Stomach (tissue), 9 donors: ENCODE results near the gene MKRN2OS. TPM values are rescaled to one million over a fixed set of nuclear protein-coding genes. Genes with fewer than 3 reads are reported as not detected.
"Not testable (repeated sequence)": the region's sequence is repeated elsewhere in the genome, so short reads cannot be mapped to it uniquely, and the experiment has no call there.

Experiments
- DNase-seq, 2 donors: peaks; one replicate each; pipeline versions ENCODE4 v3.0.0 to v3.0.0-alpha.2; 2013 to 2019
- H3K27ac ChIP-seq, 5 donors: fragments of 200-600 bp in 4 of 5; sonication (generic) in 4 of 5; one replicate each; pipeline ENCODE4 v1.5.1; 2013 to 2019; ENCODE audit warnings: mild to moderate bottlenecking in 1 of 5, moderate library complexity in 1 of 5
- H3K27me3 ChIP-seq, 3 donors: fragments of 200-600 bp; sonication (generic); one replicate each; pipeline ENCODE4 v1.5.1; 2017 to 2019; ENCODE audit warnings: mixed run types in 1 of 3
- H3K36me3 ChIP-seq, 4 donors: fragments of 200-600 bp; sonication (generic); 1 replicate in 3 of 4; 2 replicates in 1 of 4; pipeline ENCODE4 v1.5.1; 2016 to 2019
- H3K4me1 ChIP-seq, 4 donors: fragments of 200-600 bp; sonication (generic); one replicate each; pipeline ENCODE4 v1.5.1; 2016 to 2019
- H3K4me3 ChIP-seq, 4 donors: fragments of 200-600 bp; sonication (generic) in 3 of 4; one replicate each; pipeline ENCODE4 v1.5.1; 2016 to 2019; ENCODE audit warnings: mild to moderate bottlenecking in 1 of 4
- H3K9me3 ChIP-seq, 4 donors: fragments of 200-600 bp; sonication (generic); one replicate each; pipeline ENCODE4 v1.5.1; 2016 to 2019
- CTCF ChIP-seq, 7 experiments: fragments of 450-650 bp in 4 of 7; fragments of 200-600 bp in 3 of 7; sonication (generic) in 3 of 7; IDR thresholded peaks; one replicate each; pipeline ENCODE4 v1.5.1; 2016 to 2019; ENCODE audit warnings: antibody characterized with exemption in 7 of 7, control low read depth in 2 of 7, mild to moderate bottlenecking in 1 of 7
- EP300 ChIP-seq: sonication (generic); formaldehyde crosslinking; IDR thresholded peaks from one replicate; pipeline ENCODE4 v1.6.1; 2017; ENCODE audit warnings: antibody characterized with exemption
- POLR2A ChIP-seq, 4 donors: fragments of 450-650 bp; IDR thresholded peaks; one replicate each; pipeline ENCODE4 v1.6.1; 2016; ENCODE audit warnings: antibody characterized with exemption in 4 of 4, control low read depth in 2 of 4, mild to moderate bottlenecking in 1 of 4, moderate library complexity in 1 of 4
- POLR2AphosphoS5 ChIP-seq, 3 donors: sonication (generic); formaldehyde crosslinking; IDR thresholded peaks; one replicate each; pipeline ENCODE4 v1.6.1; 2016; ENCODE audit warnings: antibody characterized with exemption in 3 of 3
- WGBS, 5 donors: extraction: QIAGEN DNeasy Blood & Tissue Kit in 3 of 5; methylation state at CpG; one replicate each; pipeline versions ENCODE4 v1.1.5 to v1.1.7; 2013 to 2018; 5-methylcytosine and 5-hydroxymethylcytosine counted together
- intact Hi-C: fragments of 100-400 bp; cut with DNase I; formaldehyde crosslinking; loops from one replicate; pipeline ENCODE4 v1.15.1; 2023; ENCODE audit warnings: low total_unique reads
- polyA plus RNA-seq, 3 donors: library from polyadenylated mRNA; stranded (reverse); fragments of 200-250 nt; gene quantifications; one replicate each; pipeline ENCODE4 v1.2.3, GENCODE V29; 2013
- total RNA-seq, 5 donors: library from RNA; depleted of rRNA; stranded (reverse); fragments of >200 nt; gene quantifications; one replicate each; pipeline versions ENCODE4 v1.1.0 to v1.2.3, GENCODE V29; 2014 to 2016
- donor health status: healthy with polysubstance abuse.
- donor health status: Bipolar disorder and iron deficiency.
- donor health status: healthy.

Gene MKRN2OS
- total and polyA plus RNA-seq, 8 donors = 3.1 to 11.0 (median 4.3) TPM; not detected in 4

GRCh38 chr3:12556314-12556689 is 11.0 kb upstream of the MKRN2OS start:
- Histone ChIP-seq H3K4me1 (peaks cover 32 to 56% (median 49%) of the 10 kb centered on the region in 4 donors), H3K27me3 (peaks cover 0 to 38% (median 17%) of the 10 kb centered on the region in 3 donors), H3K4me3 (peak overlapping the region; percentile 62 to 86 (median 81)), H3K27ac (peak overlapping the region; percentile 92 to 98 (median 96)), H3K9me3 (no peaks in the 10 kb centered on the region), H3K36me3 (no peaks in the 10 kb centered on the region)
- intact Hi-C loops = no loop called here
- no peak for DNase-seq
- WGBS, 5 donors = 2 to 4% (median 3%) methylated on average over 8 of the region's 8 CpGs
- no peak for TF ChIP-seq POLR2AphosphoS5 (IDR thresholded peaks at IDR 0.05)
- TF ChIP-seq EP300 = no peak
- no peak for TF ChIP-seq CTCF (IDR thresholded peaks at IDR 0.05)
- TF ChIP-seq POLR2A (IDR thresholded peaks at IDR 0.05) = no peak

GRCh38 chr3:12553921-12554391 is 8.7 kb upstream of the MKRN2OS start:
- DNase-seq = peak in 1 of 2 donors; percentile 62
- H3K36me3 ChIP-seq = no peaks in the 10 kb centered on the region
- H3K9me3 ChIP-seq = no peaks in the 10 kb centered on the region
- WGBS, 5 donors = 3 to 5% (median 4%) methylated on average over 25 to 26 of the region's 26 CpGs
- peaks cover 0 to 51% (median 17%) of the 10 kb centered on the region in 3 donors for H3K27me3 ChIP-seq
- peak overlapping the region; percentile 37 to 50 (median 42) for H3K4me3 ChIP-seq
- peaks cover 10 to 32% (median 30%) of the 10 kb centered on the region in 4 donors for H3K4me1 ChIP-seq
- intact Hi-C loops = no loop called here
- peak overlapping the region in 1 of 5 donors; percentile 25 for H3K27ac ChIP-seq
- TF ChIP-seq CTCF (IDR thresholded peaks at IDR 0.05) (no peak), EP300 (no peak), POLR2A (IDR thresholded peaks at IDR 0.05) (no peak), POLR2AphosphoS5 (IDR thresholded peaks at IDR 0.05) (no peak)

- Histone ChIP-seq H3K36me3 (no peaks in the 10 kb centered on the region), H3K4me3 (no peak overlapping the region), H3K4me1 (peaks cover 0 to 10% (median 7%) of the 10 kb centered on the region in 4 donors), H3K27ac (no peak overlapping the region), H3K27me3 (peaks cover 0 to 51% (median 17%) of the 10 kb centered on the region in 3 donors), H3K9me3 (no peaks in the 10 kb centered on the region)
- DNase-seq = no peak
- WGBS, 5 donors = 57 to 64% (median 60%) methylated on average over 7 of the region's 7 CpGs
- TF ChIP-seq POLR2AphosphoS5 (IDR thresholded peaks at IDR 0.05) (no peak), POLR2A (IDR thresholded peaks at IDR 0.05) (no peak), CTCF (IDR thresholded peaks at IDR 0.05) (no peak), EP300 (no peak)
- intact Hi-C loops = no loop called here
These were observed 4.9 kb upstream of the MKRN2OS start for GRCh38 chr3:12549971-12550760.

GRCh38 chr3:12544652-12545472 is 437 bp downstream of the MKRN2OS start:
- DNase-seq = no peak
- Histone ChIP-seq H3K27me3 (peaks cover 0 to 5% (median 0%) of the 10 kb centered on the region in 3 donors), H3K4me1 (peaks cover 0 to 12% (median 2%) of the 10 kb centered on the region in 4 donors), H3K27ac (peak overlapping the region; percentile 26 to 68 (median 58)), H3K36me3 (peaks cover 0 to 23% (median 8%) of the 10 kb centered on the region in 4 donors), H3K4me3 (peak overlapping the region; percentile 18 to 37 (median 25)), H3K9me3 (no peaks in the 10 kb centered on the region)
- WGBS, 5 donors = 41 to 53% (median 48%) methylated on average over 11 of the region's 11 CpGs
- TF ChIP-seq POLR2AphosphoS5 (IDR thresholded peaks at IDR 0.05) = no peak
- TF ChIP-seq POLR2A (IDR thresholded peaks at IDR 0.05) = no peak
- no peak for TF ChIP-seq EP300
- no peak for TF ChIP-seq CTCF (IDR thresholded peaks at IDR 0.05)
- intact Hi-C loops = no loop called here

GRCh38 chr3:12543497-12543896 is 1.8 kb downstream of the MKRN2OS start:
- 91 to 93% (median 92%) methylated on average over 12 of the region's 12 CpGs for WGBS, 5 donors
- H3K4me3 ChIP-seq, H3K27me3 ChIP-seq, H3K27ac ChIP-seq, DNase-seq, intact Hi-C loops, H3K9me3 ChIP-seq: not testable (repeated sequence)
- H3K36me3 ChIP-seq = peaks cover 0 to 36% (median 19%) of the 10 kb centered on the region in 4 donors
- peaks cover 0 to 12% (median 2%) of the 10 kb centered on the region in 4 donors for H3K4me1 ChIP-seq
